ENCODE results near the gene CAND2.

DNA sequence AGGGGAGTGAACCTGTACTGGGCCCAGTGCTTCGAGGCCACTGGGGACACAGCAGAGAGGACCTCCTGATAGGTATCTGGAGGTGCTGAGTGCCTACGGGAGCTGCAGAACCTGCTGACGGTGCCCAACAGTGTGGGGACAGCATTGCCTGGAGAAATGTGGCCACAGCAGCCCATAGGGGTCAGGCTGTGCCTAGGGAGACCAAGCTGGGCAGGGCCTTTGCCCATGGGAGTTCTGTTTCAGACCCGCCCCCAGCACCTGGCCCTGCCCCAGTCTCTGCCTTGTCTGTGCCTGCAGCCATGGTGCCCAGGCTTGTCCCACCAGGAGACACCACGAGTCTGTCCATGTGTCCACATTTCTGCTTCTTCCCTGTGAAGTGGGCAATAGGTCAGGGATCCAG, 60.1 kb downstream of the CAND2 start:
- TF ChIP-seq, protein P1, sequence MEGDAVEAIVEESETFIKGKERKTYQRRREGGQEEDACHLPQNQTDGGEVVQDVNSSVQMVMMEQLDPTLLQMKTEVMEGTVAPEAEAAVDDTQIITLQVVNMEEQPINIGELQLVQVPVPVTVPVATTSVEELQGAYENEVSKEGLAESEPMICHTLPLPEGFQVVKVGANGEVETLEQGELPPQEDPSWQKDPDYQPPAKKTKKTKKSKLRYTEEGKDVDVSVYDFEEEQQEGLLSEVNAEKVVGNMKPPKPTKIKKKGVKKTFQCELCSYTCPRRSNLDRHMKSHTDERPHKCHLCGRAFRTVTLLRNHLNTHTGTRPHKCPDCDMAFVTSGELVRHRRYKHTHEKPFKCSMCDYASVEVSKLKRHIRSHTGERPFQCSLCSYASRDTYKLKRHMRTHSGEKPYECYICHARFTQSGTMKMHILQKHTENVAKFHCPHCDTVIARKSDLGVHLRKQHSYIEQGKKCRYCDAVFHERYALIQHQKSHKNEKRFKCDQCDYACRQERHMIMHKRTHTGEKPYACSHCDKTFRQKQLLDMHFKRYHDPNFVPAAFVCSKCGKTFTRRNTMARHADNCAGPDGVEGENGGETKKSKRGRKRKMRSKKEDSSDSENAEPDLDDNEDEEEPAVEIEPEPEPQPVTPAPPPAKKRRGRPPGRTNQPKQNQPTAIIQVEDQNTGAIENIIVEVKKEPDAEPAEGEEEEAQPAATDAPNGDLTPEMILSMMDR (conservative IDR thresholded peaks at IDR 0.05), result no peak
- TF ChIP-seq ZFX (IDR thresholded peaks at IDR 0.05), result no peak

Measured in C4-2B (cell line).